ENCODE measurements around the gene ZNF467.

ZNF467 gene

GRCh38 chr7:149716007-149716931 is 57.1 kb downstream of the ZNF467 start:
- H3K36me3 Mint-ChIP-seq (ENCODE audit: insufficient read depth), result peaks cover 3% of the 10 kb centered on the region
- no peak for DNase-seq
- H3K9me3 Mint-ChIP-seq, result peaks cover 1 to 3% of the 10 kb centered on the region in 2 donors
- peaks cover 22 to 31% of the 10 kb centered on the region in 2 donors for H3K4me1 Mint-ChIP-seq (ENCODE audit: low read depth in 2 of 2)
- H3K27me3 Mint-ChIP-seq, result no peaks in the 10 kb centered on the region
- H3K27ac Mint-ChIP-seq, result peak overlapping the region; percentile 91 to 94
- H3K4me3 Mint-ChIP-seq, result peak overlapping the region; percentile 27 to 74
- no peak for ATAC-seq (replicated peaks)

GRCh38 chr7:149715476-149715875 is 57.9 kb downstream of the ZNF467 start:
- ATAC-seq (replicated peaks) (no peak), DNase-seq (no peak)
- no peaks in the 10 kb centered on the region for H3K27me3 Mint-ChIP-seq
- H3K4me3 Mint-ChIP-seq, result peak overlapping the region; percentile 74 to 78
- H3K4me1 Mint-ChIP-seq (ENCODE audit: low read depth in 2 of 2), result peaks cover 19 to 27% of the 10 kb centered on the region in 2 donors
- peak overlapping the region; percentile 91 to 94 for H3K27ac Mint-ChIP-seq
- H3K9me3 Mint-ChIP-seq, result peaks cover 1 to 9% of the 10 kb centered on the region in 2 donors
- peaks cover 3% of the 10 kb centered on the region for H3K36me3 Mint-ChIP-seq (ENCODE audit: insufficient read depth)

- H3K36me3 Mint-ChIP-seq (ENCODE audit: insufficient read depth), result peaks cover 3% of the 10 kb centered on the region
- DNase-seq (peak; percentile 40 to 51 (median 42)), ATAC-seq (replicated peaks) (peak; percentile 47)
- H3K4me1 Mint-ChIP-seq (ENCODE audit: low read depth in 2 of 2), result peaks cover 16 to 26% of the 10 kb centered on the region in 2 donors
- peak overlapping the region; percentile 91 to 94 for H3K27ac Mint-ChIP-seq
- H3K27me3 Mint-ChIP-seq, result no peaks in the 10 kb centered on the region
- H3K4me3 Mint-ChIP-seq, result peak overlapping the region; percentile 74 to 78
- H3K9me3 Mint-ChIP-seq, result peaks cover 1 to 9% of the 10 kb centered on the region in 2 donors
These were observed 58.4 kb downstream of the ZNF467 start for GRCh38 chr7:149714910-149715471.

Data from effector memory CD8-positive, alpha-beta T cell (primary cell).